ENCODE results near the gene RAD18.

Gene RAD18

GRCh38 chr3:9007928-9008327, 44.7 kb upstream of the RAD18 start:
- Histone ChIP-seq H3K4me2 (ENCODE audit: low read length) (no peak overlapping the region), H3K27ac (no peak overlapping the region), H3K79me2 (no peaks in the 10 kb centered on the region), H3K9ac (no peak overlapping the region), H3K4me3 (ENCODE audit: low read depth, low read length) (no peak overlapping the region), H3K27me3 (ENCODE audit: control insufficient read depth, insufficient read depth, low read length) (no peaks in the 10 kb centered on the region), H3K9me3 (ENCODE audit: control insufficient read depth, low read length) (no peaks in the 10 kb centered on the region), H3K4me1 (no peaks in the 10 kb centered on the region), H2AFZ (no peak overlapping the region), H3K36me3 (ENCODE audit: control insufficient read depth, insufficient read depth, low read length) (no peaks in the 10 kb centered on the region)
- TF ChIP-seq, protein P1, sequence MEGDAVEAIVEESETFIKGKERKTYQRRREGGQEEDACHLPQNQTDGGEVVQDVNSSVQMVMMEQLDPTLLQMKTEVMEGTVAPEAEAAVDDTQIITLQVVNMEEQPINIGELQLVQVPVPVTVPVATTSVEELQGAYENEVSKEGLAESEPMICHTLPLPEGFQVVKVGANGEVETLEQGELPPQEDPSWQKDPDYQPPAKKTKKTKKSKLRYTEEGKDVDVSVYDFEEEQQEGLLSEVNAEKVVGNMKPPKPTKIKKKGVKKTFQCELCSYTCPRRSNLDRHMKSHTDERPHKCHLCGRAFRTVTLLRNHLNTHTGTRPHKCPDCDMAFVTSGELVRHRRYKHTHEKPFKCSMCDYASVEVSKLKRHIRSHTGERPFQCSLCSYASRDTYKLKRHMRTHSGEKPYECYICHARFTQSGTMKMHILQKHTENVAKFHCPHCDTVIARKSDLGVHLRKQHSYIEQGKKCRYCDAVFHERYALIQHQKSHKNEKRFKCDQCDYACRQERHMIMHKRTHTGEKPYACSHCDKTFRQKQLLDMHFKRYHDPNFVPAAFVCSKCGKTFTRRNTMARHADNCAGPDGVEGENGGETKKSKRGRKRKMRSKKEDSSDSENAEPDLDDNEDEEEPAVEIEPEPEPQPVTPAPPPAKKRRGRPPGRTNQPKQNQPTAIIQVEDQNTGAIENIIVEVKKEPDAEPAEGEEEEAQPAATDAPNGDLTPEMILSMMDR (IDR thresholded peaks at IDR 0.05): no peak

DNA sequence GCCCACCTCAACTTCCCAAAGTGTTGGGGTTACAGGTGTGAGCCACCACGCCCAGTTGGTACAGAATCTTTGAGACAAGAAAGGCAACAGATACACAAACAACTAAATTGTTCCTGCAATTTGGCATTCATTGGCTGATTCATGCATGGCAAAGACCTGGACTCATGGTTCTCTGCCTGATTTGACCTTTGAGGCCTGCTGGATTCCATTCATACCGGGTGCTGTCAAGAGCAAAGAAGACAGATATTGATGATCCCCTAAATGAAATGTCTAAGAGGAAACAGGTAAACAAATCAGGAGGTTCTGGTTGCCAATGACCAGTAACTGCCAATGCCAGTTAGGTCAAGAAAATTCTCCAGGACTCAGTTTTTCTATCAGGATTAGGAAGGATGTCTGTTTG, 43.9 kb upstream of the RAD18 start:
- no peaks in the 10 kb centered on the region for H3K79me2 ChIP-seq
- H3K36me3 ChIP-seq (ENCODE audit: control insufficient read depth, insufficient read depth, low read length): no peaks in the 10 kb centered on the region
- no peak overlapping the region for H3K9ac ChIP-seq
- no peak overlapping the region for H3K4me3 ChIP-seq (ENCODE audit: low read depth, low read length)
- no peak overlapping the region for H3K27ac ChIP-seq
- TF ChIP-seq, protein P1 (IDR thresholded peaks at IDR 0.05): no peak
- H3K4me2 ChIP-seq (ENCODE audit: low read length): no peak overlapping the region
- no peaks in the 10 kb centered on the region for H3K9me3 ChIP-seq (ENCODE audit: control insufficient read depth, low read length)
- no peaks in the 10 kb centered on the region for H3K4me1 ChIP-seq
- H3K27me3 ChIP-seq (ENCODE audit: control insufficient read depth, insufficient read depth, low read length): no peaks in the 10 kb centered on the region
- no peak overlapping the region for H2AFZ ChIP-seq

DNA sequence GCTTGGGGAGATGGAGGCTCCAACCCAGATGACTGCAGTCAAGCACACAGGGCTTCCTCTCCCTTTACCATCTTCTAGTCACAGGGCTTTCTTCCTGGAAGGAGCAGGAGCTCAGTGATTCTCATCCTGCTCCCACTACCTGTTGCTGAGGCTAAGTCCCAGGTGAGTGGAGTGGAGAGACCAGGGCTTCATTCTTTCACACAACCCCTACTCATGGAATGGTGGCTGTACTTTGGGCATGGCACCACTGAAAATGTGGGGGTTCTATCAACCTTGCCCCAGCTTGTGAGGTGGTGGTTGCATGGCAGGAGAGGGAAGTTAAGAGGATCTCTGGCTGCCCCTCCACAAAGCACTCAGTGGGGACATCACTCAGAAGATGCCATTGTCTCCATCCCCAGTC, 36.8 kb upstream of the RAD18 start:
- Histone ChIP-seq H3K9me3 (ENCODE audit: control insufficient read depth, low read length) (no peaks in the 10 kb centered on the region), H3K27ac (no peak overlapping the region), H3K9ac (no peak overlapping the region), H3K27me3 (ENCODE audit: control insufficient read depth, insufficient read depth, low read length) (no peaks in the 10 kb centered on the region), H3K4me2 (ENCODE audit: low read length) (no peak overlapping the region), H3K4me1 (no peaks in the 10 kb centered on the region), H3K4me3 (ENCODE audit: low read depth, low read length) (no peak overlapping the region), H3K36me3 (ENCODE audit: control insufficient read depth, insufficient read depth, low read length) (no peaks in the 10 kb centered on the region), H2AFZ (no peak overlapping the region), H3K79me2 (no peaks in the 10 kb centered on the region)
- TF ChIP-seq, protein P1 (IDR thresholded peaks at IDR 0.05): no peak

DNA sequence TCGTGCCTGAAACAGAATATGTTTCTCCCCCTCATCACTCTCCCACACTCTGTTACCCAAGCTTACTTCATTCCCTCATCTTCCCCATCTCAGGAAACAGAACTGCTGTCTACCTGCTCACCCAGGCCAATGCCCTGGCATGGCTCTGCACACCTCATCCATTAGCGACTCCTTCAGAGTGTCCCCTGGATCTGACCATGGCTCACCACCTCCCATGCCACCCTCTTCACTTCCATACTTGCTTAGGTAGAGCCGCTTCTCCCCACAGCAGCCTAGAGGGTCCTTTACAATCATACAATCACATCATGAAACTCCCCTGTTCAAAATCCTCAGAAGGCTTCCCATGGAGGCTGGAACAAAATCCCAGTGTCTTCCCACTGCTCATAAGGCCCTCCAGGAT, 33.9 kb upstream of the RAD18 start:
- Histone ChIP-seq H3K27me3 (ENCODE audit: control insufficient read depth, insufficient read depth, low read length) (no peaks in the 10 kb centered on the region), H3K4me3 (ENCODE audit: low read depth, low read length) (no peak overlapping the region), H2AFZ (no peak overlapping the region), H3K9ac (no peak overlapping the region), H3K27ac (no peak overlapping the region), H3K4me2 (ENCODE audit: low read length) (no peak overlapping the region), H3K79me2 (no peaks in the 10 kb centered on the region), H3K9me3 (ENCODE audit: control insufficient read depth, low read length) (no peaks in the 10 kb centered on the region), H3K4me1 (no peaks in the 10 kb centered on the region), H3K36me3 (ENCODE audit: control insufficient read depth, insufficient read depth, low read length) (no peaks in the 10 kb centered on the region)
- TF ChIP-seq, protein P1 (IDR thresholded peaks at IDR 0.05): no peak

GRCh38 chr3:8996681-8997121, 33.4 kb upstream of the RAD18 start:
- H3K4me3 ChIP-seq (ENCODE audit: low read depth, low read length): no peak overlapping the region
- H3K79me2 ChIP-seq: no peaks in the 10 kb centered on the region
- no peak overlapping the region for H3K27ac ChIP-seq
- H2AFZ ChIP-seq: no peak overlapping the region
- H3K36me3 ChIP-seq (ENCODE audit: control insufficient read depth, insufficient read depth, low read length): no peaks in the 10 kb centered on the region
- no peaks in the 10 kb centered on the region for H3K4me1 ChIP-seq
- TF ChIP-seq, protein P1 (IDR thresholded peaks at IDR 0.05): no peak
- no peak overlapping the region for H3K9ac ChIP-seq
- no peak overlapping the region for H3K4me2 ChIP-seq (ENCODE audit: low read length)
- no peaks in the 10 kb centered on the region for H3K27me3 ChIP-seq (ENCODE audit: control insufficient read depth, insufficient read depth, low read length)
- H3K9me3 ChIP-seq (ENCODE audit: control insufficient read depth, low read length): no peaks in the 10 kb centered on the region

Data from parathyroid adenoma (tissue), 2 donors.